ENCODE results near the gene UBE4A. TPM values are rescaled to one million over a fixed set of nuclear protein-coding genes. Genes with fewer than 3 reads are reported as not detected.

UBE4A gene
- total and polyA plus RNA-seq, 2 of the 4 experiments (the other 2 are of a cell fraction), result 15.2 to 69.7 TPM

DNA sequence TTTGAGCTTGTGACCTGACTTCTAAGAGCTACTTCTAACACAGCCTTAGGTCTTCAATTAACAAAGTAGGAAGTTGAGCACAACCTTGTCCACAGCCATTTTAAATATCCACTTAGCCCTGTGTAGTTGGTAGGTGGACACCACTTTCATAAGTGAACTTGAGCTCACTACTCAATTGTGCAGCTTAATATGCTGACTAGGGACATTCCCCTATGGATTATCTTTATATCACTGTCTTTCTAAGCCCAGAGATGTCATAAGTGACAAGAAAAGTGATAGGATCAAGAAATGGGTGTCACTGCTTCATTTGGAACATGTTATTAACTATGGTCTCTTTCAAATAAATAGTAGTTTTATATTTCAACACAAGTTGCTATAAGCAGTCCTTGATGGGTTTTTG, 38.0 kb downstream of the UBE4A start:
- no peak overlapping the region for H2AFZ ChIP-seq (replicated peaks; ENCODE audit: low read length, poor library complexity)
- H2AK5ac ChIP-seq (ENCODE audit: low read depth, low read length), result no peak overlapping the region
- peaks cover 26% of the 10 kb centered on the region for H3K36me3 ChIP-seq (ENCODE audit: control insufficient read depth, insufficient read depth, low read length)
- H3K9me3 ChIP-seq (ENCODE audit: control insufficient read depth, insufficient read depth, low read length), result no peaks in the 10 kb centered on the region
- no peak overlapping the region for H3K4me2 ChIP-seq (ENCODE audit: low read depth, low read length)
- H3K18ac ChIP-seq (ENCODE audit: low read depth, low read length), result no peak overlapping the region
- no peak overlapping the region for H3K9ac ChIP-seq (ENCODE audit: low read depth, low read length)
- H4K20me1 ChIP-seq (ENCODE audit: insufficient read depth, low read length), result peaks cover 7% of the 10 kb centered on the region; the same call in 1 of the 2 replicates
- no peak overlapping the region for H3K56ac ChIP-seq (ENCODE audit: extremely low read depth, insufficient read depth, low read length)
- intact Hi-C loops (cut with micrococcal nuclease) (no loop called here), dilution Hi-C loops (cut with HindIII; ENCODE audit: low sequenced_read_pairs, unreplicated experiment) (no loop called here), in situ Hi-C loops (cut with MboI; ENCODE audit: low sequenced_read_pairs) (no loop called here)
- H3K79me1 ChIP-seq (ENCODE audit: low read depth in 1 of 2, low read length in 2 of 2), result peaks cover 3 to 14% of the 10 kb centered on the region in 2 experiments; a peak in 1 of 4 replicates
- peaks cover 3% of the 10 kb centered on the region; the same call in 1 of the 2 replicates for H3K9me1 ChIP-seq (ENCODE audit: insufficient read depth, low read length)
- no TSS peak for BruUV-seq (replicated peaks)
- no peak overlapping the region for H2BK5ac ChIP-seq (ENCODE audit: low read depth, low read length, poor library complexity, severe bottlenecking)
- no peak overlapping the region for H3K27ac ChIP-seq (ENCODE audit: insufficient read depth, low read length)
- no peak overlapping the region for H2BK15ac ChIP-seq (ENCODE audit: low read depth, low read length)
- H2BK20ac ChIP-seq (ENCODE audit: low read depth, low read length), result no peak overlapping the region
- TF ChIP-seq MAFK (IDR thresholded peaks at IDR 0.05; ENCODE audit: low read depth, low read length), result peak; percentile 66; the same call in 1 of the 2 replicates
- no peak for TF ChIP-seq MXI1 (IDR thresholded peaks at IDR 0.05; ENCODE audit: borderline replicate concordance, low read depth, low read length)
- no peak for TF ChIP-seq BHLHE40 (IDR thresholded peaks at IDR 0.05; ENCODE audit: low read depth, low read length)
- ChIA-PET POLR2A (ENCODE audit: unreplicated experiment) (no interaction called here), CTCF (interaction anchor here (0.6 to 1.5 kb wide), 3 partner anchors 22 to 199 kb away, joined by 3 to 7 read pairs (median 5); no protein-coding TSS in a partner anchor)
- no peaks in the 10 kb centered on the region for H3K27me3 ChIP-seq (ENCODE audit: control insufficient read depth, insufficient read depth, low read length)
- ATAC-seq (ENCODE audit: low read depth) (no peak), DNase-seq (no peak)
- H3K4ac ChIP-seq (ENCODE audit: low read depth, low read length), result no peak overlapping the region
- H4K8ac ChIP-seq (ENCODE audit: low read depth in 2 of 2, low read length in 2 of 2), result no peak overlapping the region
- no peaks in the 10 kb centered on the region for H3K4me1 ChIP-seq (ENCODE audit: control insufficient read depth, insufficient read depth, low read length)
- H2AK9ac ChIP-seq (replicated peaks; ENCODE audit: low read depth, low read length, poor library complexity), result no peak overlapping the region
- H3K23ac ChIP-seq (ENCODE audit: low read depth, low read length), result no peak overlapping the region
- no peak overlapping the region for H2BK120ac ChIP-seq (ENCODE audit: low read depth, low read length)
- H3K4me3 ChIP-seq (ENCODE audit: insufficient read depth, low read depth, low read length), result no peak overlapping the region
- no peak overlapping the region for H4K5ac ChIP-seq (ENCODE audit: low read depth, low read length)
- no peak overlapping the region for H4K91ac ChIP-seq (ENCODE audit: insufficient read depth, low read depth, low read length)
- H3K14ac ChIP-seq (replicated peaks; ENCODE audit: low read depth, low read length), result no peak overlapping the region
